Measurements from ENCODE around the gene TXNRD1. TPM values are rescaled to one million over a fixed set of nuclear protein-coding genes. Genes with fewer than 3 reads are reported as not detected.

Gene TXNRD1
- total RNA-seq, 1 donor from 2014 or later: 98.0 TPM

DNA sequence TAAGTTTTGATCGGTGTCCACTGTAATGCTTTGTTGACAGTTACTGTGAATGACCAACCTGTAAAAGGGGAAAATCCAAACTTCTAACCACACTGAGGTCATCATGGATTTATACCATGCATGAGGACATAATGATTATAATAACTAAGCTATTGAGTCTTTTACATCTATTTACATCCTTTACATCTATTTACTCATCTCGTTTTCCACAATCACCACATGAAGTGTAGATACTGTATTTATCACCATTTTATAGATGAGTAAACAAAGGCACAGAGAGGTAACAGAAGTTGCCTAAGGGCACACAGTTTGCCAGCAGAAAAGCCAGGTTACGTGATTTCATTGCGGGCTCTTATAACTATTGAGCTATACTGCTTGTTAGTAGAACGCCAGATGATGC lies 60.1 kb downstream of the TXNRD1 start:
- intact Hi-C loops (cut with micrococcal nuclease): no loop called here
- Histone ChIP-seq H3K9me3 (replicated peaks) (no peaks in the 10 kb centered on the region), H3K4me3 (no peak overlapping the region), H3K27me3 (ENCODE audit: low read depth) (no peaks in the 10 kb centered on the region), H3K4me1 (no peaks in the 10 kb centered on the region), H3K36me3 (no peaks in the 10 kb centered on the region), H3K27ac (replicated peaks) (no peak overlapping the region)
- TF ChIP-seq, protein P1, sequence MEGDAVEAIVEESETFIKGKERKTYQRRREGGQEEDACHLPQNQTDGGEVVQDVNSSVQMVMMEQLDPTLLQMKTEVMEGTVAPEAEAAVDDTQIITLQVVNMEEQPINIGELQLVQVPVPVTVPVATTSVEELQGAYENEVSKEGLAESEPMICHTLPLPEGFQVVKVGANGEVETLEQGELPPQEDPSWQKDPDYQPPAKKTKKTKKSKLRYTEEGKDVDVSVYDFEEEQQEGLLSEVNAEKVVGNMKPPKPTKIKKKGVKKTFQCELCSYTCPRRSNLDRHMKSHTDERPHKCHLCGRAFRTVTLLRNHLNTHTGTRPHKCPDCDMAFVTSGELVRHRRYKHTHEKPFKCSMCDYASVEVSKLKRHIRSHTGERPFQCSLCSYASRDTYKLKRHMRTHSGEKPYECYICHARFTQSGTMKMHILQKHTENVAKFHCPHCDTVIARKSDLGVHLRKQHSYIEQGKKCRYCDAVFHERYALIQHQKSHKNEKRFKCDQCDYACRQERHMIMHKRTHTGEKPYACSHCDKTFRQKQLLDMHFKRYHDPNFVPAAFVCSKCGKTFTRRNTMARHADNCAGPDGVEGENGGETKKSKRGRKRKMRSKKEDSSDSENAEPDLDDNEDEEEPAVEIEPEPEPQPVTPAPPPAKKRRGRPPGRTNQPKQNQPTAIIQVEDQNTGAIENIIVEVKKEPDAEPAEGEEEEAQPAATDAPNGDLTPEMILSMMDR (IDR thresholded peaks at IDR 0.05; ENCODE audit: borderline replicate concordance): no peak
- DNase-seq: no peak

DNA sequence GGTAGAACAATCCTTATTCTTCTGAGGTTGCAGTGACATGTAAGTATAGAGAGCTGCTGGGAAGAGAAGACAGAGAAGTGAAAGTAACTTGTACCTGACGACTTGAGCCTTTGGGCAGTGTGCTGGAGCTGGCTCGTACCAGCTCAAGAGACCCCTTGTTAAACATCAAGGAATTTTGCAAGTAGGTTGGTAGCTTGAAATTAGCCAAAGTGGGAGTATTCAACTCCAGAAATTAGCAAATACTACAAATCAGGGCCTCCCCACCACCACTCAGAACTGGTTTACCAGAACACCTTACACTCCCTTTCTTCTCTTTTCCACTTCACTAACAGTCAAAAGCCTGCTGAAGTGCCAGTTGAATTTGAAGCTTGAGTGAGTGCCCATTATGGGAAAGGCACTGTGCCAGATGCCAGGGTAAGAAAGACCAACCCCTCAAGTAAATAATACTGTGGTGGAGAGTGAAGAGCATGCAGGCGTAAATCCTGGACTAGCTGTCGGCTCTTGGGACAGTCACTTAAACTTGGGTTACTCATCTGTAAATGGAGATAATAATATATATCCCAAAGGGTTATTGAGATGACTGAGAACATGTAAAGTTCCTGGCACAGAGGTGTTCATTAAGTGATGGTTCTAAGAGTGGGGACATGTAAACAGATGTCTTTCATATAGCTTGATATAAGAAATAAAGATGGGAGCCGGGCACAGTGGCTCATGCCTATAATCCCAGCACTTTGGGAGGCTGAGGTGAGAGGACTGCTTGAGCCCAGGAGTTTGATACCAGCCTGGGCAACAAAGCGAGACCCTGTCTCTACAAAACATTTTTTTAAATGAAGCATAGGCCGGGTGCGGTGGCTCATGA lies 60.9 kb downstream of the TXNRD1 start:
- no peaks in the 10 kb centered on the region for H3K4me1 ChIP-seq
- H3K36me3 ChIP-seq: no peaks in the 10 kb centered on the region
- peak overlapping the region; percentile 5 for H3K4me3 ChIP-seq
- TF ChIP-seq, protein P1 (IDR thresholded peaks at IDR 0.05; ENCODE audit: borderline replicate concordance): no peak
- no peak overlapping the region for H3K27ac ChIP-seq (replicated peaks)
- DNase-seq: no peak
- H3K27me3 ChIP-seq (ENCODE audit: low read depth): no peaks in the 10 kb centered on the region
- intact Hi-C loops (cut with micrococcal nuclease): no loop called here
- no peaks in the 10 kb centered on the region for H3K9me3 ChIP-seq (replicated peaks)

DNA sequence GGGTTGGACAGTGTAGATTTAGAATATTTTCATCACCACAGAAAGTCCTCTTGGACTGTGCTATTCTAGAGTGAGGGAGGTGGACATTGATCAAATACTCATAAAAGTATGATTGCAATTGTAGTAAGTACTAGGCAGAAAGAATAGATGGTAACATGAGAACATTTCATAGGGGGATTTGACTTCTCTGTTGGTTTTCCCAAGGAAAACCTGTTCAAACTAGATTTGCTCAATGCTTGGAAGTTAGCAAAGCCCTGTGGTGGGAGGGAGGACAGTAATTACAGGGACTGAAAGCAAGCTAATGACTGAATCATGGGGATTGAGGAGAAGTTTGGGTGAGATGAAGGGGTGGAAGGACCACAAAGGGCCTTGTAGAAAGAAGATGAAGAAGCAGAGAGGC lies 63.6 kb downstream of the TXNRD1 start:
- DNase-seq: no peak
- Histone ChIP-seq H3K36me3 (no peaks in the 10 kb centered on the region), H3K4me1 (no peaks in the 10 kb centered on the region), H3K9me3 (replicated peaks) (no peaks in the 10 kb centered on the region), H3K27ac (replicated peaks) (no peak overlapping the region), H3K4me3 (no peak overlapping the region), H3K27me3 (ENCODE audit: low read depth) (no peaks in the 10 kb centered on the region)
- intact Hi-C loops (cut with micrococcal nuclease): no loop called here
- TF ChIP-seq, protein P1 (IDR thresholded peaks at IDR 0.05; ENCODE audit: borderline replicate concordance): no peak

DNA sequence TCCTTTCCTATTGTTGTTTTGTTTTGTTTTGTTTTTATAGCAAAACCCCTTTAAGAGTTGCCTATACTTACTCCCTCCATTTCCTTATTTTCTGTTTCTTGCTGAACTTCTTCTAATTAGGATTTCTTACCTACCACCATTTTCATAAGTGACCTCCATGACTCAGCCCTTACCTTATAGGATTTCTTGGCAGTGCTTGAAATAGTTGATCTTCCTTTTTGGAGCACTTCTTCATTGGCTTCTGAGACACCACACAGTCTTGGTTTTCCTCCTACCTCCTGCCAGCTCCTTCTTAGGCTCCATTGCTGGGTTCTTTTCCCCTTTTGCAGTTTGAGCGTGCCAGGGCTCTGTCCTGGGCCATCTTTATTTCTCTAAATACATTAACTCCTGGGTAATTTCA lies 64.5 kb downstream of the TXNRD1 start:
- Histone ChIP-seq H3K27me3 (ENCODE audit: low read depth) (no peaks in the 10 kb centered on the region), H3K9me3 (replicated peaks) (no peaks in the 10 kb centered on the region), H3K36me3 (no peaks in the 10 kb centered on the region), H3K4me3 (no peak overlapping the region), H3K4me1 (no peaks in the 10 kb centered on the region), H3K27ac (replicated peaks) (no peak overlapping the region)
- TF ChIP-seq, protein P1 (IDR thresholded peaks at IDR 0.05; ENCODE audit: borderline replicate concordance): no peak
- intact Hi-C loops (cut with micrococcal nuclease): loop anchor here (10.0 kb wide), 1 partner anchor 55 kb away; no protein-coding TSS in a partner anchor
- DNase-seq: no peak

DNA sequence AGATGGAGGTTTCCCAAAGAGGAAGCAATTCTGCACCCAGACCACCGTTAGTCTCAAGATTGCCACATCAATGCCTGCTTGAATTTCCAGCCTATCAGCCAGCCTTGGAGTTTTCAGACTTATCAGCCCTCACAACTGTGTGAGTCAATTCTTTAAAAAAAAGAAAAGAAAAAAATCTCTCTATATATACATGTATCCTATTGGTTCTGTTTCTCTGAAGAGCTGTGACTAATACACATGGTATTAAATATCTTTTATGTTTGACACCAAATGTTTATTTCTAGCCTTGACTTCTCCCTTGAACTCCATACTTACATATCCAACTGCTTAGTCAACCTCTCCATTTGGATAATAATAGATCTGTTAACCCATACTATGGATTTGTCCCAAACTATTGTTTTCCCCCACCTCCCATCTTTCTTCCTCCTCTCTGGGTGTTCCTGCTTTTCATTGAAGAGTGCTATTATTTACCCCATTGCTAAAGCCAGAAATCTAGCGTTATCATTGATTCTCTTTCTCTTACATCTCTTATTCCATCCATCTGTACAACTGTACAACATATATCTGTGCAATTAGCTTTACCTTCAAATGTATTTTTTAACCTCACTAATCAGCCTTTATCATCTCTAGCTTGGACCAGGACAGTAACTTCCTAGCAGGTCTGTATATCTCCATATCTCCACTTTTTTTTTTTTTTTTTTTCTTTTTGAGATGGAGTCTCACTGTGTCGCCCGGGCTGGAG lies 65.3 kb downstream of the TXNRD1 start:
- DNase-seq: no peak
- no peak overlapping the region for H3K27ac ChIP-seq (replicated peaks)
- H3K4me1 ChIP-seq: peaks cover 7% of the 10 kb centered on the region
- no peaks in the 10 kb centered on the region for H3K9me3 ChIP-seq (replicated peaks)
- H3K4me3 ChIP-seq: no peak overlapping the region
- no peaks in the 10 kb centered on the region for H3K27me3 ChIP-seq (ENCODE audit: low read depth)
- H3K36me3 ChIP-seq: no peaks in the 10 kb centered on the region
- intact Hi-C loops (cut with micrococcal nuclease): loop anchor here (10.0 kb wide), 1 partner anchor 56 kb away; no protein-coding TSS in a partner anchor
- TF ChIP-seq, protein P1 (IDR thresholded peaks at IDR 0.05; ENCODE audit: borderline replicate concordance): no peak
